Stimulated activated CD8-positive, alpha-beta memory T cell treated with anti-CD3 and anti-CD28 coated beads, Interleukin-15, amount 100 ng/mL, for 24 hours (primary cell): ENCODE results near the gene SPRR1B.
"Not testable (repeated sequence)": the region's sequence is repeated elsewhere in the genome, so short reads cannot be mapped to it uniquely, and the experiment has no call there.

Experiments
- DNase-seq: peaks from one replicate; pipeline ENCODE4 v3.0.0-alpha.2; 2020; ENCODE audit warnings: low read depth

Gene SPRR1B

DNA sequence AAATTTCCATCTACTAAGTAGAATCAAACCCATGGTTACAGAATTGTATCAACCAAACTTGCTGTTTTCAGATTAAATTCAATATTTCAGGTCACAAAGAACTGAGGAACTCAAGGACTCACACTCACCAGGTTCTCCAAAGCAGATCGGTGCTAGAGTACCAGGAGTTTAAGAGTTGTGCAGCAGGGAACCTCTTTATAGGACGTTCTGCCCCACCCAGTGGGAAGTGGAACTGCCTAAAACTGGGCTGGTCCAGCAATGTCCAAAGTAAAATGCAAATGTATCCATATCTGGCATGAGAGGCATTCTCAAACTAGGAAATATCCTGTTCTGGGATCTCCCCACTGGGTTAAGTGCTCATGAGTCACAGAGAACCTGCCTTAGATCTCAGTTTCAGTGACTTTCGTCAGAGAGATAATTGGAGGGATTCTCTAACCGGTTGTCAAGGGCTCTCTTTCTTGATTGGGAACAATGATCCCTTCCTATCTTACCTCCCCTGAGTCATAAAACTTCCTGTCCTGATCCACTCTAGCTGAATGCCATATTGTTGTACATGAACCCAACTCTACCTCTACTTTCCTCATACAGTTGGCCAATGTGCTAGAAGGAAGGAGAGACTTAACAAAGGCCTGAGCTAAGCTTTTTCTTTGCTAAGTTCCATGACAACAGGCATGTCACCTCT lies 10.1 kb downstream of the SPRR1B start, which contains the start of gene SPRR2D:
TSS of gene SPRR2D (minus strand) at position 171 of the 682 bp plus-strand sequence. CDS start 774 bp downstream, outside the sequence.
- no peak for DNase-seq

GRCh38 chr1:153049211-153049610 lies 18.2 kb downstream of the SPRR1B start:
- DNase-seq: no peak

DNA sequence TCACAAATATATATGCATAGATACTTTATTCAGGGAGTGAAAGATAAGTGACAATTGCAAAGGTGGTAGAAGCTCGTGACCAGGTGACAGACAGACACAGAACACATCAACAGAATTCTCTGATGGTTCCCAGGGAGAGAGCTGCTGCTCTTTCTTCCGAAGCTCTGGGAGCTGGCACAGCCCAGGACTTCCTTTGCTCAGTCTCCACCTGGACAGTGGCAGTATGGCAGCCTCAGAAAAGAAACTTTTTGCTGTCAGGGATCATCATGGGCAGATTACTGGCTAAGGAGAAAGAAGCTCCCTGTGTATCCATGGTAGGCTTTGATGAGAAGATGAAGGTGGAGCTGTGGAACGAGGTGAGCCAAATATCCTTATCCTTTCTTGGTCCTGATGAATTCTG lies 25.1 kb downstream of the SPRR1B start:
- not testable (repeated sequence) for DNase-seq

DNA sequence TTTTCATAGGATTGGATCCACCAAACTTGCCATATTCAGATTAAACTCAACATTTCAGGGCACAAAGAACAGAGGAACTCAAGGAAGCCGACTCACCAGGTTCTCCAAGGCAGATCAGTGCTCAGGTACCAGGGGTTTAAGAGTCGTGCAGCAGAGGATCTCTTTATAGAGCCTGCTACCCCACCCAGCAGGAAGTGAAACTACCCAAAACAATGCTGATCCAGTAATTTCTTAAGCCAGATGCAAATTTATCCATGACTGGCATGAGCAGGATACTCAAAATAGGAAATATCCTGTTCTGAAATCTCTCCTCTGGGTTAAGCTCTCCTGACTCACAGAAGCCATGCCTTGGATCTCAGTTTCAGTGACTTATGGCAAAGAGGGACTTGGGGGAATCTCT lies 26.4 kb downstream of the SPRR1B start, which contains the start of gene SPRR2A:
TSS of gene SPRR2A (minus strand) at position 138 of the 400 bp plus-strand sequence. CDS start 777 bp downstream, outside the sequence.
- no peak for DNase-seq

GRCh38 chr1:153058154-153058553 lies 27.2 kb downstream of the SPRR1B start:
- DNase-seq: no peak

DNA sequence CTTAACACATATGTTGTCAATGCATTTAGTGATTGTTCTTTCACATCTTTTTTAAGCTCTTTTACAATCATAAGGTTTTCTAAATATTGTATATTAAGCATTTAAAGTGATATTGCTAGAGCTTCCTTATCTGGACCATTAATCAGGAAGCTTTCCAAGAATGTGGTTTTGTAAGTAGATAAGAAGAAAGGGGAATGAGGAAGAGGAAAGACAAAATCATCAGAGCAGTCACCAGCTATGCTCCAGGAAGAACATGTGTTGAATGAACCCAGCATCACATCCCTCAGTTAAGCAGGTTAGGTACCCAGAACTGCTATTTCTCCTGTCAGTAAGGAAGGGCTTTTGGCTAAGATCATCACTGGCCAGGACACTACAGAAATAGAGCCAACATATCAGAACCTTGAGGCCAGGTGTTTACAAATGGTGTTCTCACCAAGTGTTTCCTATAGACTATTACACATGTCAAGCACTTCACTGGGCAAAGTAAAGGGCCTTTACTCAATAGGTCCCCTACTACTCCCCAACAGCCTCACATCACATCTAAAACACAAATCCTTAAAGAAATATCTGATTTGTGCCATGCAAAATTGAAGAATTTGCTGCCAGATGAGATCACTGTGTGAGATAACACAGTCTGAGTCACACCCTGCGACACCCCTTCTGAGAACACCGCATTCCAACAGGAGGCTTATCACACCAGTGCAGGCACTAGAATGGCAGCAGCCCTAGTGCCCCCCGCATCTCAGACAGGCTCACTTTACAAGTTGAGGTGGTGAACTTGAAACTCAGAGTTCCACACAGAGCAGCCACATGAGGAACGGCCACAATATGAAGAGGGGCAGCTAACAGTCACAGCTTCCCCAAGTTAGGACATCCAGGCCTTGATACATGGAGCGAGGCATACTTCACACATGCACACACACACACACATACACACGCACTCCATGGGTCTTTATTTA lies 28.1 kb downstream of the SPRR1B start:
- no peak for DNase-seq

GRCh38 chr1:153070243-153070642 lies 39.2 kb downstream of the SPRR1B start:
- DNase-seq: no peak

GRCh38 chr1:153071511-153071910 lies 40.5 kb downstream of the SPRR1B start, which contains the start of gene SPRR2B:
Gene SPRR2B (minus strand): TSS chr1:153071611. CDS start chr1:153070839, 772 bp downstream.
- no peak for DNase-seq

DNA sequence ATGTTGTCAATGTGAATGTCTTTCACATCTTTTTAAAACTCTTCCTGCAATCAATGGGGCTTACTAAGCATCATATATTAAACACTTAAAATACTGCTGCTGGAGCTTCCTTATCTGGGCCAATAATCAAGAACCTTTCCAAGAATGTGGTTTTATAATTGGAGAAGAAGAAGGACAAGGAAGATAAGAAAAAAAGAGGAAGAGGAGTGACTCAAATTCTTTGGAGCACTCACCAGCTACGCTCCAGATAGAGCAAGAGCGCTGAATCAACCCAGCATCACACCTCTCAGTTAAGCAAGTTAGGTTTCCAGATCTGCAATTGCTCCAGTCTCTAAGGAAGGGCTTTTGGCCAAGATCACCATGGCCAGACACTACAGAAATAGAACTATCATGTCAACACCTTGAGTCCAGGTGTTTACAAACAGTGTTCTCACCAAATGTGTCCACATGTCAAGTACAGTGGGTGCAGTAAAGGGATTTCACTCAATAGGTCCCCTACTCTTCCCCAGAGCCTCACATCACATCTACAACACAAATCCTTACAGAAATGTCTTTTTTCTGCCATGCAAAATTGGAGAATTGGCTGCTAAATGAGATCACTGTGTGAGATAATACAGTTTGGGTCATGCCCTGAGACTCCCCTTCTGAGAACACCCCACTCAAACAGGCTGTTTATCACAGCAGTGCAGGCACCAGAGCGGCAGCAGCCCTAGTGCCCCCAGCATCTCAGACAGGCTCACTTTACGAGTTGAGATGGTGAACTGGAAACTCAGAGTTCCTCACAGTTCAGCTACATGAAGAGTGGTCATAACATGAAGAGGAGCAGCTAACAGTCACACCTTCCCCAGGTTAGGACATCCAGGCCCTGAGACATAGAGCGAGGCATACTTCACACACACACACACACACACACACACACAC lies 42.1 kb downstream of the SPRR1B start:
- no peak for DNase-seq

DNA sequence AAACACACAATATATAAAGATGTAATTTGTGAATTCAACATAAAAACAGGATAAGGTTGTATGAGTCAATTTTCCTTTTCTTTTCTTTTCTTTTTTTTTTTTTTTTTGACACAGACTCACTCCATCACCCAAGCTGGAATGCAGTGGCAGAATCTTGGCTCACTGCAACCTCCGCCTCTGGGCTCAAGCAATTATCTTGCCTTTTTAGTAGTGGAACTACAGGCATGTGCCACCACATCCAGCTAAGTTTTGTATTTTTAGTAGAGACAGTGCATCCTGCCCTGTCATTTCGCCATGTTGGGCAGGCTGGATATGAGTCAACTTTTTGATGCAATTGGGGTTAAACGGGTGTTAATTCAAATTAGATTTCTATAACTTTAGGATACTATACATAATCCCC lies 50.7 kb downstream of the SPRR1B start:
- DNase-seq: no peak
